Fibroblast of skin of abdomen (primary cell): Measurements from ENCODE around the gene CCSER1.
"Not testable (repeated sequence)": the region's sequence is repeated elsewhere in the genome, so short reads cannot be mapped to it uniquely, and the experiment has no call there.

ENCODE experiments used
- DNase-seq: peaks from one replicate; pipeline ENCODE4 v3.0.0-alpha.2; 2013

Gene CCSER1

DNA sequence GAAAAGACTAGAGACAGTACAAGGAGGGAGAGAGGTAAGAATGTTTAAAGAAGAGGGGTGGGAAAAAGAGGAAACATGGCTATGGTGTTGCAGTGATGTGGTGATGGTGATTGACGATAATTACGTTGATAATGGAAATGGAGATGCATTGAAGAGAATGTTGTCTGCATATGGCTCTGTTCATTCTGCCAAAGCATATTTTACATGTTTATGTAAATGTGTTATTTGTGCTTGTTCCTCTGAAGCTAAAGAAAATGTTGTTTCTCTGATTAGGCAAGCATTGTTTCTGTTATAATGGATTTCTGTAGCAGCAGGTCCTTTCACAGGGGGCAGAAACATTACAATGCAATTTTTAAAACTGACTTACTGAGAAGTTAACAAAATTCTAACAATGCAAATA, 958.8 kb downstream of the CCSER1 start:
- no peak for DNase-seq

DNA sequence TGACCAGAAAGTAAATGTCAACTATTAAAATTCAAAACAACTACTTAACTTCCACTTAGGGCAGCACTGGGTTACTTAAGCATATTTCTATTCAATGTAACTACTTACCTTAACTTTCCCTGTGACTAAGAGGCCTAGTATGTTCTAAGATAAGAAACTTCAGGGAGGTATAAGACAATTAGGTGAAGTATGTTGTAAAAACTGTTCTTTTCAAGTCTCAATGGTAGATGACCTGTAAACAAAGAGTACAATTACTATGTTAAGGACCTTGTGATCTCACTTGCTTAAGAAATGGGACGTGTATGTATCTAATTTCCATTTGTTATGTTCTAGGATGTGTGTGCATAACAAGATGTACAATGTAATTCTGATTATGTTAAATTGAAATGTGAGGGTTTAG, 960.5 kb downstream of the CCSER1 start:
- no peak for DNase-seq

DNA sequence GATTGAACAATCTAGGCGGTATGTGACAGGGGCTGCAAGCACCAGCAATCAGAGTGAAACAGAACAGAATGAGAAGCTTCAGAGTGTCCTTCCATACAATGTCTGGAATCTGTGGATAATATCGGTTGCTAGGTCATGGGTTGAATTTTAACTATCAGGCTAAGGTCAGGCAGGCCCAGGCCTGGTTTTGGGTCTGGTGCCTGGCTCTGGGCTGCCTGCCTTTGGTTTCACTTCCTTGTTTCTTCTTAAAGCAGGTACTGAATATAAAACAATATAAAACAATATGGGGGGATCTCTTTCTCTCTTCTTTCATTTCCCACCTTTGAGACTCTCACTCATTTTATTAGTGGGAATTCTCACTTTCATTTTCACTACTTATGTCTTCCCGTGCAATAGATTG, 962.0 kb downstream of the CCSER1 start:
- DNase-seq: no peak

DNA sequence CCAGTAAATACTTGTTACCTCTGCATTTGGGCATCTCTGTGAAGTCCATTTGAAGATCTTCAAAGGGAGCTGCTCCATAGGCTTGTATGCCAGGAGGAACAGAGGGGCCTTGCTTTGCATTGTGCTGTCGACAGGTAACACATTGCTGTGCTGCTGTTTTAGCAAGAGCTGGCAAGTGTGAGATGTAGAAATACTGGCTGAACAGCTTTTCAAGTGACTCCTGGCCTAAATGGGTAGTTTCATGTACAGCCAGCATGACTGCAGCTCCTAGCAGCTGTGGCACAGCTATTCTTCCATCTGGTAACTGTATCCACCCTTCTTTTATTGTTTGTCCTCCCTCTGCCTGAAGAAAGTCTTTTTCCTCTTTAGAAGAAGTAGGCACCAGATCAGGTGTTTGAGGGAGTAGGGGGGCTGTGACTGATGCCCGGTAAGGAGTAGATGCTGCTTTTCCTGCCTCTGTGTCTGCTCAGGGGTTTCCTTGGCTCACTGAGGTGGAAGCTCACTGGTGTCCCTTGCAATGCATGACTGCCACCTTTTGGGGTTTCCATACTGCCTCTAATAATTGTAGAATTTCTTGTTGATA, 965.3 kb downstream of the CCSER1 start:
- DNase-seq: no peak

DNA sequence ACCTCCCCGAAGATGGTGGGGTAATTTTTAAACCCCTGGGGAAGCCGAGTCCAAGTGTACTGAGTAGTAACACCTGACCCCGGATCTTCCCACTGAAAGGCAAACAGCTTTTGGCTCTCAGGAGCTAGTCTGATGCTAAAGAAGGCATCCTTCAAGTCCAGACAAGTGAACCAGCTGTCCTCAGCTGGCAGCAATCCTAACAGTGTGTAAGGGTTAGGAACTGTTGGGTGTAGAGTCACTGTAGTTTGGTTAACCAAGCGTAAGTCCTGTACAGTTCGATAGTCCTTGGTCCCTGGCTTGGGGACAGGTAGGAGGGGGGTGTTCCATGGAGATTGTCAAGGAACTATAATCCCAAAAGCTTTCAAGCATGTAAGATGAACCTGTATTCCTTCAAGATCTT, 967.0 kb downstream of the CCSER1 start:
- not testable (repeated sequence) for DNase-seq

DNA sequence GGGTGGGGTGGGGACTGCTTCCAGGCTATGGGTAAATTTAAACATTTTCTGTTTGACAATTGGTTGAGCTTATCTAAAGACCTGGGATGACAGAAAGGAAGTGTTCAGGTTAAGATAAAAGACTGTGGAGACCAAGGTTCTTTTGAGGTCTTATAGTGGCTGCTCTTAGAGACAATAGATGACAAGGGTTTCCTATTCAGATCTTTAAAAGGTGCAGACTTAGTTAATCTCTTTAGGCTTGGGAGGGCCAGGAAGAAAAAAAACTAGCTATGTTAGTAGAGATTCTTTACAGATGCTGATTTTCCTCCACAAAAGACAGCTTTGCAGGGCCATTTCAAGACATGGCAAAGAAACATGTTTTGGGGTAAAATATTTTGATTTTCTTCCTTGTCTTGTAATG, 972.5 kb downstream of the CCSER1 start:
- DNase-seq: no peak

DNA sequence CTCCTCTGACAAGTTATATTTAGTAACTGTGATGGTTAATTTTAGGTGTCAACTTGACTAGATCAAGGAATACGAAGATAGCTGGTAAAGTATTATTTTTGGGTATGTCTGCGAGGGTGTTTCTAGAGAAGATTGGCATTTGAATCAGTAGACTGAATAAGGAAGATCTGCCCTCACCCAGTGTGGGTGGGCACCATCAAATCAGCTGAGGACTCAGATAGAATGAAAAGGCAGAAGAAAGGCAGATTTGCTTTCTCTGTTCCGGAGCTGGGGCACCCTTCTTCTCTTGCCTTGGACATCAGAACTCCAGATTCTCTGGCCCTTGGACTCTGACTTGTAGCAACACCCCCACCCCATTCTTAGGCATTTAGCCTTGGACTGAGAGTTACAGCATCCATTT, 981.6 kb downstream of the CCSER1 start:
- DNase-seq: no peak

DNA sequence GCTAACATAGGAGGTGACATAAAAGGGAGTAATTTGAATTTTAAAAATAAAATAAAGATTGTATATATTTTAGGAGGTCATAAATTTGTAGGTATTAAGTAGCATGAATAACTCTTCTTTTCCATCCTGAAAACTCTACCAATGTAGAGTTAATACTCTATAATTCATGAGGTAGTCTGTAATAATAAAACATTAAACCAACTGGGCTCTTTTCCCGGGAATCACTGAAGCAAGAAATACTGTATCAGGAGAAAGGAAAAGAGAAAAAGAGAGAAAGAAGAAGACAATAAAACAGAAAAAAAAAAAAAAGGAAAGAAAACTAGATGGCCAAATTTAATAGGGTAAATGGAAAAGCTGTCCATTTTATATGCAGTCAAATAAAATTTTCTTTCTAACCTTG, 984.4 kb downstream of the CCSER1 start:
- DNase-seq: no peak

DNA sequence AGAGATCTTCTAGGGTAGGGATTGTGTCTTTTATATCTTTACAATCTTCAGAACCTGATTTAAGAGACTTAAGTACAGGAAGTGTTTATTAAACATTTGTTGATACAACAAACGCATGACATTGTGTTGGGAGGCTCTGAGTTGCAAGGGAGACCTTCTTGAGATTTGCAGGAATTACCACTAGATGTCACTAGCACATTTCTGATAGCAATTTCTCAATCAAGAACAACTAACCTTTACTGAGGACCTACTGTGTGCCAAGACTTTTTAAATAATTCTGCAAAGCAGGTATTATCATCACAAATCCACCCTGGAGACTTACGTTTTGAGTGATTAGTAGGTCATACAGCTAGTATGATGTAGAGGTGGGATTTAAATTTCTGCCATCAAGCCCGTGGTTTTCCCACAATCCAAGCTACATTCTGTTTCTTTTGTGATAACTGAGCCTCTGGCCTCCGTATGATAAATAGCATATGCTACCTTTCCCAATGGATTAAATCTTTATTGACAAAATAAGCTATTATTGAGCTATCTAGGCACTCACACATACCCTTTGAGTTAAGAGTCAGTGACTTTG, 986.0 kb downstream of the CCSER1 start:
- DNase-seq: no peak

DNA sequence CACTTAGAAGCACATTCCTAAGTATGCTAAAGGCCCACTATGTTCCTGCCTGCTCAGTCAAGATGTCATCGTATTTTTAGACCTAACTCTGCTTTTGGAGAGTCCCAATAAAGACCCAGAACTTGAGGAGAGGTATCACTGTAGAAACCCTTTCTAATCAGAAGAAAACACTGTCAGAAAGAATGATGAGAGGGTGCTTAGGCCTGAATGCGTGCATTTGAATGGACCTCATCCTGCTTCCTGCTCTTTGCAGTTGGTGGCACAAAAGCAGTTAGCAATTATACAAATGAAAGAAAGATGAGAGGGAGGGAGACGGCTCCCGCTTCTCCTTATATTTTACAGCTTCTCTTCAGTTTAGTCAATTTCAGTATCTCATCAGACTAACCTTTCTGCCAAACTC, 987.2 kb downstream of the CCSER1 start:
- DNase-seq: no peak

DNA sequence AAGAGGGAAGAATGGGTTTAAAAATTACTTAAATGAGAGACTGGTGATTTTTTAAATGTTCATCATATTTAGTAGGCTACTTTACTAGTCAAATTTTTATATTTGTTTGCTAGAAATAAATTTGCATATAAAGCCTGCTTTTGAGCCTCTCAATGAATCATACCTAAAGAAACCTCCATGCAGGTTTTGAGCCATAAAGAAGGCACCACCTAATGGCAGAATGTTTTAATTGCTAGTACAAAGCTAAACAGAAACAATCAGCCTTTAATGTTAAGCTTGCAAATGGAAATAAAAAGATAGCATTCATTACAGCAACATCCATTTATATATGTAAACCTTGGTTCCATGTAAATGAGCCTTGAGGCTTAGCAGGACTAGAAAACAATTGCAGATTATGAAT, 989.7 kb downstream of the CCSER1 start:
- DNase-seq: peak; percentile 2

DNA sequence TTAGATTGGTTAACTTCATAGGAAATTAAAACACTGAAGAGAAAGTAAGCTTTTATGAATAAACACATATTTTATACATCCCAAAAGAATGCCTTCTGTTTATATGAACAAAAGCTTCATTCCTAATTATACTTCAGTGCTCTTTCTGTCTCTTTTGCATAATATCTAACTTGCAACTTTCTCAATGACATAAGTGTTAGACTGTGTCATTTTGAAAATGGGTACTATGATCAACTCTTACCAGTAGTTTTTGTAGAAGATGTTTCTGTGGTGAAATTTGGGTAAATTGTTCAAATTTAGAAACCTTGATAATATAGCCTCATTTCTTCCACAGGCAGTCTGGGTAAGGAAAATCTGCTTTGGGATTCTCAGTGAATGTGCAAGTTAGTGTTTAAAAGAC, 991.4 kb downstream of the CCSER1 start:
- no peak for DNase-seq

DNA sequence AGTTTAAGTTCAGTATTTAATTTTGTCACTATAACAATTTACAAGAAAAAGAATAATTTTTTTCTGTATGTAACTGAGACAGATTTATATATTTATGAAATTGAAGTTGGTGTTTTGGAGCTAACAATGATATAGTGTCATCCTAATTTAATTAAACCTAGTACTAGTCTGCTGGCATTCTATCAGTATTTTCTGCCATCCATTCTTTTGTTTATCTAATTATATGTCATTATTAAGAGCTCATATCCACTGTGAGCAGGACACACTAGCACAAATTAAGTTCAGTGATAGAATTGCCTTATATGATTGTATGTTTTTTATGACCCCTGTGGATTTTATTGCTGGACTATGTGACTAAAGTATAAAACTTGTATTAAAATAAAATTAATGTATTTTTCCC, 996.5 kb downstream of the CCSER1 start:
- no peak for DNase-seq

DNA sequence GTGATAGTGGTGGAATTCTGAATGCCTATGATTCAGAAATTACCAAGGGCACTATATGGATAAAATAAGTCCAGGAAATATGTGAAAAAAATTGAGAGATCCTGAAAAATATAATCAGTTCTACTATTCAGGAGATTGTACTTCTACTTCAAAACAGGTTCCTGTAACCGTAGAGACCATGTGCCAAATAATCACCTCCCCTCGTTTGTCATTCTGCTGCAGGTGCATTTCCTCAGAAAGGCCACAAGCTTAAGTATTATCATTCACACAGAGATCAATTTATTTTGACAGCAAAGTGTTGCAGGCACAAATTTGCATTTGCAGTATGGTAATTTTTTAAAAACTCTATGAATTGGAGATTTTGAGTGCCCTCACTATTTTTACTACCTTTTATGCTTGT, 1000.0 kb downstream of the CCSER1 start:
- DNase-seq: no peak

DNA sequence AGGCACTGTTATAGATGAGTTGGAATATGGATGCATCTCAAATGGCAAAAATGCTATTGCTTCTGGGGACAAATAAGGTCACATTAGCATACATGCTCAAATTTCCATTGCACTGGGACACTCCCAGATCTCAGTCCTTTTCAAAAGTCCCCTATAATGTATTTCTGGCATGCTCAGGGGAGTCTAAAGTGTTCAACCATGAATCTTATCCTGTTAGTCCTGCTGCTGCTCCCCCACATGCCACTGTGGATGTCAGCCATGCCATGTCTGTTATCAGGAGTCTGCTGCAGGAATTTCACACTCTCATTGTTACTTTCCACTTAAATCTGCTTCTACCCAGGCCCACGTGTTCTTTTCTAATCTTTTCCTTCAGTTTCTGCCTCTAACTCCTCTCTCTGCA, 1000.6 kb downstream of the CCSER1 start:
- no peak for DNase-seq

DNA sequence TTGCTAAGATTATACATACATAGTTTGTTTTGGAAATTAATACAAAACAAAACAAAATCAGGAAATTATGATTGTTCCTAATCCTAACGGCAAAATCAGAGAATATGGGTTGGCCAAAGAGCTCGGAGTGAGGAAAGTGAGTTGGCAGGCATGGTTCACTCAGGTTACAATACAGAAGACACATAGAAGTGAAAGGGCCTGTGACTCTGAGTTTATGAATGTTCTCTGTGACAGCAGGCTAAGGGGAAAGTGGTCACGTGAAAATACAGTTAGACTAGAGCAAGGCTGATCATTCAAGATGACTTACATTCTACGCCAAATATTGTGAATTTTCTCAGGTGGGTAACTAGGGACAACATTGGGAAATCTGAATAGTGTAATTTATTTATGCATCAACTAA, 1001.3 kb downstream of the CCSER1 start:
- no peak for DNase-seq

DNA sequence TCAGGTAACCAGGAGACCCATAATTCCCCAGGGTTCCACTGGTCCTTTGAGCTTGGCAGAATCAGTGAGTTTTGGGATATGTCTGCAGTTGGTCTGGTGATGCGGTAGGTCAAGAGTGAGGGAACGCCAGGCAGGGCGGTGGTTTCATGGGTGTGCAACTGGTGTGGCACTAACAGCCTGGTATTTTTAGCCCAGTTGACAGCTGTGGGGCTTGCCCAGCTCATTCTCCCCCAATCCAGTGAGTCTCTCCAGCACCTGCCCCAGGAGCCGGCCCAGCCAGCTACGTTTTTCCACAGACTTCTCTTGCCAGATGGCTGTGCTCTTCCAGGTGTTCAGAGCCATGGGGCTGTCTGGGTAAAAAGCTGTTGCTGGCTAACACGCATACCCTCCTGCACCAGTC, 1019.9 kb downstream of the CCSER1 start:
- DNase-seq: no peak

DNA sequence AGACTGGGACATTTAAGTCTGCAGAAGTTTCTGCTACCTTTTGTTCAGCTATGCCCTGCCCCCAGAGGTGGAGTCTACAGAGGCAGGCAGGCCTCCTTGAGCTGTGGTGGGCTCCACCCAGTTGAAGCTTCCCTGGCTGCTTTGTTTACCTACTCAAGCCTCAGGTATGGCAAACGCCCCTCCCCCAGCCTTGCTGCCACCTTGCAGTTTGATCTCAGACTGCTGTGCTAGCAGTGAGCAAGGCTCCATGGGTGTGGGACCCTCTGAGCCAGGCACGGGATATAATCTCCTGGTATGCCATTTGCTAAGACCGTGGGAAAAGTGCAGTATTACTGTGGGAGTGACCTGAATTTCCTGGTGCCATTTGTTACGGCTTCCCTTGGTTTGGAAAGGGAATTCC, 1026.8 kb downstream of the CCSER1 start:
- DNase-seq: not testable (repeated sequence)

DNA sequence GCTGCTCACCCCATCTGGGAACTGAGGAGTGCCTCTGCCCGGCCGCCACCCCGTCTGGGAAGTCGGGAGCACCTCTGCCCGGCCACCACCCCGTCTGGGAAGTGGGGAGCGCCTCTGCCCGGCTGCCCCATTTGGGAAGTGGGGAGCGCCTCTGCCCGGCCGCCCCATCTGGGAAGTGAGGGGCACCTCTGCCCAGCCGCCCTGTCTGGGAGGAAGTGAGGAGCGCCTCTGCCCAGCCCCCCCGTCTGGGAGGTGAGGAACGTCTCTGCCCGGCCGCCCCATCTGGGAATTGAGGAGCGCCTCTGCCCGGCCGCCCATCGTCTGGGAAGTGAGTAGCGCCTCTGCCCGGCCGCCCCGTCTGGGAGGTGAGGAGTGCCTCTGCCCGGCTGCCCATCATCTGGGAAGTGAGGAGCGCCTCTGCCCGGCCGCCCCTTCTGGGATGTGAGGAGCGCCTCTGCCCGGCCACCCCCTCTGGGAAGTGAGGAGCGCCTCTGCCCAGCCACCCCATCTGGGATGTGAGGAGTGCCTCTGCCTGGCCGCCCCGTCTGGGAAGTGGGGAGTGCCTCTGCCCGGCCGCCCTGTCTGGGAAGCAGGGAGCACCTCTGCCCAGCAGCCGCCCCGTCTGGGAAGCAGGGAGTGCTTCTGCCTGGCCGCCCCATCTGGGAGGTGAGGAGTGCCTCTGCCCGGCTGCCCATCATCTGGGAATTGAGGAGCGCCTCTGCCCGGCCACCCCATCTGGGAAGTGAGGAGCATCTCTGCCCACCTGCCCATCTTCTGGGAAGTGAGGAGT, 1040.9 kb downstream of the CCSER1 start:
- DNase-seq: not testable (repeated sequence)

DNA sequence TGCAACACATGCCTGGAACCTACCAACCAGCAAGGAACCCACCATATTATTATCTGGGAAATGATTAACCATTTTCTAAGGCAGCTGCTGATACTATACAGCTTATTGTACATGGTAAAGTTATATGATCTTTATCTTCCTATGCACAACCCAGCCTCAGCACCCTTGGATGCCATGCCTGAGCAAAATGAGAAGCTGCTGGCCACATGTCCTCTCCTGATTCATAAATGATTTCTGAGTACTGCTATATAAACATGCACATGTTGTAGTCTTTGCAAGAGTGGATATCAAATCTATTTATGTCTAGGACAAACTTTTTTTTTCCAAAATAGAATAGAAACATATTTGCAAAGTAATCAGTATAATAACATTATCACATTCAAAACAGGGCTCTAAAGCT, 1043.6 kb downstream of the CCSER1 start:
- DNase-seq: no peak

DNA sequence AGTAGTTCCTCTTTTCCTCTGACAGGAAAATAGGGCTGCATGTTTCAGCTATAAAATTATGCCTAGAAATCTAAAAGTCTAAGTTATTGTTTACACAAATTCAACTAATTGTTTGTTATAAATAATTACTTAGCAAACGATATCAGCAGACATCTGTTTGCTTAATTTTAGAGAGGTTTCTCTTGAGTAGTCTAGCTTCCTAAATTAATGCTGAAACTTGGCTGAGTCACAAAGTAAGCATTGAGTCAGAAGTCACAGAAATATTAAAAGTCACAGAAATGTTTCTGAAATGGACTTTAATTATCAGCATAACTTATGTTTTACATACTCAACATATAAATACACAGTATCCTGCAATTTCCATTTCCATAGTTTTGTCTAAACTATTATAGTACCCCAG, 1044.0 kb downstream of the CCSER1 start:
- no peak for DNase-seq

DNA sequence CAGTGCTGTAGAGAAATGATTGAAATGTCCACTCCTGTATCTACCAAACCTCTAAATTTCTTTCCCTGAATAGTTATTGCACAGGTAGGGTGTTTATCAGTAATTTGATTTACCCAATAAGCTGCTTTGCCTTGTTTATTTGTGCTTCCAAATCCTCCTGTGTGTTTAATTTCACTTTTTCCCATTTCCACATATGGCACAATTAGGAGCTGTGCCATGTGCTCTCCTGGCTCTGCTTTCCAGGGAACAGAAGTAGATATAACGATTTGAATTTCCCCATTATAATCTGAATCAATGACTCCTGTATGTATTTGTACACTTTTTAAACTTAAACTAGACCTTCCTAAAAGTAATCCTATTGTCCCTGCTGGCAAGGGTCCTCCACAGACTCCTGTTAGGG, 1057.9 kb downstream of the CCSER1 start:
- not testable (repeated sequence) for DNase-seq

DNA sequence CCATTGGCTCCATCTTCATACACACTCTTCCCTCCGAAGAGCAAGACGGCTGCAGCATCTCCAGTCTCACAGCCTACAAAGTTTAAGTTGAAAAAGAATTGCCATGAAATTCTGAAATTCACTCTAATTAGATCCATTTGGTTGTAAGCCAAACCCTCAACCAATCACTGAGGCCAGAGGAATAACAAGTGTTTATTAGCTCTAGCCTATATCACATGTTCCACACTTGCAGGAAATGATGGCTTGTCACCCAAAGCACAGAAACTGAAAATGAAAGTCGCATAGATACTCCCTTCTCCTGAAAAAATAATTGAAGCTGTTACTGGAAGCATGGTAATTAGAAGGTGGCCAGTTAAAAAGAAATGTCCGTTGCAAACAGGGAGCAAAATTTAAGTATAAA, 1071.8 kb downstream of the CCSER1 start:
- no peak for DNase-seq

DNA sequence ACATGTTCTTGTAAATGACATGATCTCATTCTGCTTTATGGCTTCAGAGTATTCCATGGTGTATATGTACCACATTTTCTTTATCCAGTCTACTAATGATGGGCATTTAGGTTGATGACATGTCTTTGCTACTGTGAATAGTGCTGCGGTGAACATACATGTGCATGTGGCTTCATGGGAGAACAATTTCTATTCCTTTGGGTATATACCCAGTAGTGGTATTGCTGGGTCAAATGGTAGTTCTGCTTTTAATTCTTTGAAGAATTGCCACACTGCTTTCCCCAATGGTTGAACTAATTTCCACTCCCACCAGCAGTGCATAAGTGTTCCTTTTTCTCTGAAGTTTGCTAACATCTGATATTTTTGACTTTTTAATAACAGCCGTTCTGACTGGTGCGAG, 1080.3 kb downstream of the CCSER1 start:
- no peak for DNase-seq
